HG03558 (cell line): ENCODE results near the gene ARPIN.
"Not testable (repeated sequence)": the region's sequence is repeated elsewhere in the genome, so short reads cannot be mapped to it uniquely, and the experiment has no call there.

Experiments used
- ATAC-seq: cut with Tn5 transposase; IDR thresholded peaks from one replicate; pipeline ENCODE4 v1.9.1; 2021; ENCODE audit warnings: moderate number of reproducible peaks; ENCODE audit not compliant: unreplicated experiment; ENCODE audit errors: extremely low read depth

ARPIN gene

GRCh38 chr15:89912145-89912673, 543 bp downstream of the ARPIN start:
- no peak for ATAC-seq

- ATAC-seq = no peak
These were observed 1.7 kb downstream of the ARPIN start for GRCh38 chr15:89910891-89911626.

GRCh38 chr15:89909611-89910010, 3.1 kb downstream of the ARPIN start:
- no peak for ATAC-seq

GRCh38 chr15:89908226-89908625, 4.5 kb downstream of the ARPIN start:
- ATAC-seq = no peak

- no peak for ATAC-seq
These were observed 5.5 kb downstream of the ARPIN start for GRCh38 chr15:89907289-89907688.

- ATAC-seq = no peak
These were observed 6.8 kb downstream of the ARPIN start for GRCh38 chr15:89905846-89906378.

- no peak for ATAC-seq
These were observed 8.2 kb downstream of the ARPIN start for GRCh38 chr15:89904519-89904918.

- no peak for ATAC-seq
These were observed 9.0 kb downstream of the ARPIN start for GRCh38 chr15:89903858-89904130.

- ATAC-seq = no peak
These were observed 9.5 kb downstream of the ARPIN start for GRCh38 chr15:89903015-89903857.

- no peak for ATAC-seq
These were observed 11.9 kb downstream of the ARPIN start for GRCh38 chr15:89900849-89901248.

- ATAC-seq = no peak
These were observed 12.7 kb downstream of the ARPIN start for GRCh38 chr15:89899951-89900567.

- no peak for ATAC-seq
These were observed 13.3 kb downstream of the ARPIN start for GRCh38 chr15:89899295-89899945.

- no peak for ATAC-seq
These were observed 14.0 kb downstream of the ARPIN start for GRCh38 chr15:89898614-89899294.

- ATAC-seq = no peak
These were observed 14.6 kb downstream of the ARPIN start for GRCh38 chr15:89898146-89898545.

GRCh38 chr15:89893696-89894447, 18.9 kb downstream of the ARPIN start, which contains the start of gene AP3S2:
AP3S2 (minus strand) TSS chr15:89893994; CDS start chr15:89893949, 45 bp downstream.
- ATAC-seq = peak; percentile 66

GRCh38 chr15:89893027-89893426, 19.7 kb downstream of the ARPIN start:
- ATAC-seq = no peak

- ATAC-seq = no peak
These were observed 24.4 kb downstream of the ARPIN start for GRCh38 chr15:89888214-89888804.

GRCh38 chr15:89885611-89886010, 27.1 kb downstream of the ARPIN start:
- ATAC-seq = no peak

GRCh38 chr15:89885179-89885578, 27.6 kb downstream of the ARPIN start:
- not testable (repeated sequence) for ATAC-seq
